G401 (cell line): Measurements from ENCODE around the gene SETBP1. TPM values are rescaled to one million over a fixed set of nuclear protein-coding genes. Genes with fewer than 3 reads are reported as not detected.
A peak's percentile ranks its signal among the peaks of the same experiment; 100 is the strongest.

Experiments
- DNase-seq: peaks from one replicate; pipeline ENCODE4 v3.0.0-alpha.2; 2015; ENCODE audit warnings: low spot score
- in situ Hi-C: cut with HindIII; loops from 2 replicates; pipeline ENCODE4 v1.10.0; 2016; ENCODE audit warnings: low sequenced_read_pairs, mixed read lengths
- total RNA-seq: library from RNA; depleted of rRNA; stranded (reverse); fragments of >200 nt; shearing (Covaris generic); gene quantifications from 2 replicates; pipeline ENCODE4 v1.2.3, GENCODE V29; 2014

Gene SETBP1
- total RNA-seq, 1 experiment from 2014 or later = not detected

DNA sequence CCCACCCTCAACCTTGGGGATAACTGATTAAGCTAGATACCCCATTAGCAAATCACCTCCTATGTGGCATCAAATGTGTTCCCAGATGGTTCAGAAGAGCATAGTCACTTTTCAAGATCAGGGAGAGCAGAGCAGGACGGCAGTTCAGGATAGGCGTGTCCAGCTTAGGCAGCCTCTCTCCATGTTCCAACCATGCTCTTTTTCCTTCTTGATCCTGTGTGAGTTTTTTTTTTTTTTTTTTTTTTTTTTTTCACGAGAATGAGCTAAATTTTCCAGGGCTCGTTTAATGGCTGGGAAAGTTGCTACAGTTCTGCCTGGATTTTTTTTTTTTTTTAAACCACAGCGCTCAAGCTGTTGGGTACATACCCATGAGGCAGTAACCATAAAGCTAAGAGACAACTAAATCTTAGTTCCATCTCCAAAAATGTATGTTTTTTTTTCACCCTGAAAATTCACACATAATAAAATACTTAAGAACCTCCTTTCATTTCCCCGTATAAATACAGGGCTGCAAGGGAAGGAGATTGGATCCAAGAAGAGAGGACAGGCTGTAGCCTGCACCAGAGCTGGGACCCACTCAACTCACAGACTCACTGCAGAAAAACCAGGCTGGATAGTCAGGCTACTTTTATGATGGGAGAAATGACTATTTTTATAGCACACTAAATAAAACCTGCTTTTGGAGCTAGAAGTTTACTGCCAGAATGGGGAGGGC is 244.3 kb downstream of the SETBP1 start:
- in situ Hi-C loops = no loop called here

DNA sequence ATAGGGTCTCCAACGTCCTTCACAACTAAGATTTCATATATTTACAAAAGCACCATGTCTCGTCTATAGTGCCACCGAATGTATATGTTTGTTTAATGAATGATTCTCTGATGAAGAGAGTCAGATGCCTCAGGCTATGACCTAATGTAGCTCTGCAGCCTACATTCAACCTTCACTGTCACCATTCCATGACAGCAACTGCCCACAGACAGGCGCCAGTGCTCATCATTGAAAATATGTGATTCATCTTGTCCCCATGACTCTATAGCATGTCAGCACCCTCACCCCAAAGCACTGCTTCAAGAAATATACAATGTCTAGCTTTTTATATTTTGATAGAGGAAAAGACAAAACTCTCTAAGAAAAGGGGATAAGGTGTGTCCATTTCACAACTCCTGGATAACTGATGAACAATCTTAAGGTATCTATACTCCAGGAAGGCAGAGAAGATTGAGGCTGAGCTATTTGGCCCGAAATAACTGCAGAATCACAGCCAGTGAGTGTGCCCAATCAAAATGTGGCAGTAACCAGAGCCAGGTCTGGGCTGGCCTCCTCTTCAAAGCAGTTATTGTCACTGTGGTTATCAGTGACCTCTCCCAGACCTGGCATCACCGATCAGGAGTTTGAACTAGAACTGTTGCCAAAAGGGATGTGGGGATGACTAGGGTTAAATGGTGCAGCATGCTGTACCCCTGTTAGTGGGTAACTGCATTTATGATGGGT is 246.6 kb downstream of the SETBP1 start:
- no peak for DNase-seq
- in situ Hi-C loops = no loop called here

More for the DNA sequence above, 244.3 kb downstream of the SETBP1 start:
- DNase-seq = no peak

DNA sequence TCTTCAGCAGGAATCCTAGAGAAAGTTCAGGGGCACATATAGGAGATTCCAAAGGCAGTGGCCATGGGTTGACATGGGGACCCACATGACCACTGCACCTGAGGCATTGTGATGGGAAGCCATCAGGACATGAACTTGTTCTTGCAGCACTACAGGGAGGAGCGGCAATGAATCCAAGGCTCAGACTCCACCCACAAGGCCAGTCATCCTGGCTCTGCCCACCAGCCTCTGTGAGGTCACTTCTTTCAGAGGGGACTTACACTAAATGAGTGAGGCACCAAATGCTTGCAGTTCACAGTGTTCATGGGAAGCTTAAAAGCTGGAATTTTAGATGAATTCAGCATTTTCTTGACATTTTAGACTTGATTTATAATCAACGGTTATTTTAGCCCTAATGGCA is 254.2 kb downstream of the SETBP1 start:
- DNase-seq = no peak
- in situ Hi-C loops = no loop called here

DNA sequence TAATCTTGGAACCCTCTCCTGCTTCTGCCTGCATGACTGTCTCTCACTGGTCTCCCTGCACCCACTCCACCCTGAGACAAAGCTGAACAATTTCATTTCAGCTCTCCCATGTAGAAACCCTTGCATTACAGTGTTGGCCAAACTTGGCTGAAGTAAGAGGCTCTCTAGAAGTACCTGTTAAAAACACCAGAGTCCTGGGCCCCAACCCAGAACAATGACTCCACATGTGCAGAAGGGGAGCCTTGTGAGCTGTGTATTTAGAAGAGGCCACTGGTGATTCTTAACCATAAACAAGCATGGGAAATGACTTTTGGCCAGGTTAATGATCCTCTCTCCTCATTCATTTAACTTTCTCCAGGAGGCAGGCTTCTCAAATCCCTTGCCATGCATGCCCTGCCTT is 254.8 kb downstream of the SETBP1 start:
- in situ Hi-C loops = no loop called here
- DNase-seq = no peak

DNA sequence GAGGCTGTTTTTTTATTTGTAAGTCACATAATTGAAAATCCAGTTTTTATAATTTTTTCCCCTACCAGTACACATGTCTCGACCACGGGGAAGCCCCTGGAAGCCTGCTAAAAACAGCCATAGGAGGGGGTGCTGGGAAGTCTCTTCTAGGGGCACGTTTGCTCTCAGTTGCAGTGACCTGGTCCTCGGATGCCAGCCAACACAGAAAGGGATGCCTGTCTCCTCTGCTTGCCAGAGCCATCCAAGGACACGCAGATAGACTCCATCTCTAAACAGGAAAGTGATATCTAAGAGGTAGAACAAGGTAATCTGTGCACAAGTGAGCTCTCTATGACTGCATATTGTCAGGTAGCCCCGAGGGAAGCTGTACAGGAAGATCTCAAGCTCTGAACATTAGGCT is 255.8 kb downstream of the SETBP1 start:
- in situ Hi-C loops = no loop called here
- DNase-seq = no peak

DNA sequence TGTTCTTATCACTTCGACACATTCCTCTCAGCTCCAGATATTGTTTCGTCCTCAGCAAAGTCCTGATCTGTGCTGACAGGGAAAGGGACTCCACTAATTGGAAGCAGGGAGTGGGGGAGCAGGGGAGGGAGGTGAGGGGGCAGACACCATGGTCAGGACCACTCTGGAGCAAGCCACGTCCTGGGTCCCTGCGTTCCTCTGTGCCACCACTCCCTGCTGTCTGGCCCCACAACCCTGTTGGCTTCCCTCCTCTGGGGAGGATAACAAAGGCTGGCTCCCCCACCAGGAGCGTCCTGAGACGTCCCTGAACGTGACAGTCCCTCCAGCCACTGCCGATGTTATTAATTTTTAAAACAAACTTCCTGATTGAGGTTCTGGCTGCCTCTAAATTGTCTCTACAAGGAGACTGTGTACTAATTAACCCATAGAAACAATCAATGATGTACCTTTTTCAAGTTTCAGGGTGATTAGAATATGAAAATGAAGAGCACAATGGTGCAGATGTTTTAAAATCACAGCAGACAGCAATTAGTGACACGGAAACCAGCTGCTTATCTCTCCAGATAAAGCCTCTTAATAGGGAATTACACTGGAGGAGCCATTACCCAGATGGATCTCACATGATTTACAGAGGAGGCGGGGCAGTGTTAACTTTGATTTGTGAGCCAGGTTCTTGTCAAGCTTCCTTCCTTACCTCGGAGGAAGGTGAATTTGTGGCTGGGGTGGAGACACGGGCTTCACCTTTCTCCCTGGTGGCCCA is 257.5 kb downstream of the SETBP1 start:
- in situ Hi-C loops = no loop called here
- DNase-seq = no peak

DNA sequence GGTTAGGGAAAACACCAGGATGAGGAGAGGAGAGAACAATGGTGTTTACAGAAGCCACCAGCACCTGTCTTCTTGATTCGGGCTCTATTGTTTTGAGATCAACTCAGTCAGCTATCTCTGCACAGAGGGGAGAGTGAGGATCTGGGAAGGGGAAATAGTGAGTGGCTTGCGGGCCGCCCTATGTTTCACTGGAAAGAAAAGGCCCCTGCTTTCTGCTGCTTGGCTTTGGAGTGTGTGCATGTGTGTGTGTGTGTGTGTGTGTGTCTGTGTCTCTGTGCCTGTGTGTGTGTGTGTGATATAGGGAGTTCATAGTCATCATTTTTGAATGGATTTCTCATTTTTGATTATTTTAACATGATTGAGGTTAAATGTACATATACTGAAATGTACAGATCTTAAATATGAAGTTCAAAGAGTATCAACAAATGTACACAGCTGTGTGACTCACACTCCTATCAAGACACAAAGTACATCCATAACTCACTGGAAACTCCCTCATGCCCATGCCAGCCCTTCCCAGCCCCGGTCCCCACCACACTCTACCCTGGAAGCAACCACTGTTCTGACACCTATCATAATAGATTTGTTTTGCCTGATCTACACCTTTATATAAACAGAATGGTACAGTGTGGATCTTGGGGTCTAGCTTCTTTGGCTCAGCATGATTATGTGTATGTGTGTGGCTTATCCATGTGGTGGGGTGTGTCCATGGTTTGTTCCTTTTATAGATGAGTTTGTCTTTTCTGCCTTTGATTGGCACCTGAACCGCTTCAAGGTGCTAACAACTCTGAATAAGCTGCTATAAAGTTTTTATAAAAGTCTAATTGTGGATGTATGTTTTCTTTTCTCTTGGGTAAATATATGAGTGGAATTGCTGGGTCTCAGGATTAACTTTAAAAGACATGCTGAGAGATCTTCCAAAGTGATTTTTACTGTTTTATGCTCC is 258.3 kb downstream of the SETBP1 start:
- in situ Hi-C loops = no loop called here
- no peak for DNase-seq

DNA sequence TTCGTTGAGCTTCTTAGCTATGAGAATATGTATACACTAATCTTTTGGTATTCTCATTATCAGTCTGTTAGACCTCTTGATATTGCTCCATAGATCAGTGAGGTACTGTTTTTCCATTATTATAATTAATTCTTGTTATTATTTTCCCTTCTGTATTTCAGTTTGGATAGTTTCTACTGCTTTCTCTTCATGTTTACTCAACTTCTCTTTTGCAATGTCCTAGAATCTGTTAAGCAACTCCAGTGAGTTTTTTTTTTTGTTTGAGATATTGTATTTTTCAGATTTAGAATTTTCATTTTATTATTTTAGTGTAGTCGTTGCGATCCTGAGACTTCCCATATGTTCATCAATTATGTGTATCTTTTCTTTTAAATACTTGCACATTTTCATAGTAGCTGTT is 260.8 kb downstream of the SETBP1 start:
- in situ Hi-C loops = no loop called here
- no peak for DNase-seq

DNA sequence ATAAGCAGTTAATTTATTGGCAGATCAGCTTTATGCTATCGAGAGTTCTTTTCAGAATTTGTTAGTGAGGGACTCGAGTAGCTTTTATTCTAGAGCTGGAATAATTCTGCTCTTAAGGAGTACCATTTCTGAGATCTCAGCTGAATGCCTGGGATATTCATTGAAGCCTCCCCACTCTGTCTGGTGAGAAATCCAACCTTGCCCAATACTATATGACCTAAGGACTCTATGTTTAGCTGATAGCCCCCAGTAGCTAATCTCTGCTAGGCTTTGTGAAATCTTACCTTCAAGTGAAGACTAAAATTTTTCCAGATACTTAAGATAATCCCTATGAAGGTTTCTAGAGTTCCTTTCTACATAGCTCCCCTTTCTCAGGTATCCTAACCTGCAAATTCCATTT is 261.4 kb downstream of the SETBP1 start:
- in situ Hi-C loops = no loop called here
- no peak for DNase-seq

DNA sequence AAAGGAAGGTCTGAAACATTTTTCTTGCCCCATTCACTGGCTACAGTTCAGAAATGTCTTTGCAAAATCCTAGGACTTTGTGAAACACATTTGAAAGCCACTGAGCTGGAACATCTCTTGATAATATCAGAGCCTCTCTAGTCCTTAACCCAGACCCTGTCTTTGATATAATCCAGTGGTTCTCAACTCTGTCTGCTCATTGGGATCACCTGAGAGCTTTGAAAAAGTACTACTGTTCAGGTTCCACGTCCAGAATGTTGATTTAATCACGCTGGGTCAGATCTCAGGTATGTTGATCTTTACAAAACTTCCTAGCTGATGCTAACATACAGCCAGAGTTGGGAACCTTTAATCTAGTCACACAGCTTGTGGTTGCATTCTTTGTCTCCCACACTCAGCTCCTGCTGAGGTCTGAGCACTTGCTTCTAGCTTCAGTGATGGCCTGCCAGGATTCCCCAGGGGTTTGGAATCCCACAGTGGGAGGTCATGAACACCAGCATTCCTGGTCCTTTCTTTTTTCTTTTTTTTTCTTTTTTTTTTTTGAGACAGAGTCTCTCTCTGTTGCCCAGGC is 262.7 kb downstream of the SETBP1 start:
- no peak for DNase-seq
- in situ Hi-C loops = no loop called here

DNA sequence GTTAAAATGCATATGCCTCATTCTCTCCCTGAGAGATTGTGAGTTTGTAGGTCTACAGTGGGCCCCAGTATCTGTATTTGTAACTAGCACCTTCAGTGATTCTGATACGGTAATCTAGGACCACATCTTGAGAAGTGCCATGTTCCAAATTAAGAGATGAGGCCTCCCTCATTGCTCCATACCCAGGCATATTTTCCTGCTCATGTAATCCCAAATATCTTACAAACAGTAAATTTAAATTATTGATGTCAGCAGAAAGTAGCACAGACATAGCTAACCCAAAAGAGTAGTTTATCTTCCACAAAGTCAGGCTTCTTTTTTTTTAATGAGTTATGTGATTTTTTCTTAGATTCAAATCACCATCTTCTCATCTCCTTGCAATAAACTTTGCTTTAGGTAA is 263.8 kb downstream of the SETBP1 start:
- DNase-seq = no peak
- in situ Hi-C loops = no loop called here

DNA sequence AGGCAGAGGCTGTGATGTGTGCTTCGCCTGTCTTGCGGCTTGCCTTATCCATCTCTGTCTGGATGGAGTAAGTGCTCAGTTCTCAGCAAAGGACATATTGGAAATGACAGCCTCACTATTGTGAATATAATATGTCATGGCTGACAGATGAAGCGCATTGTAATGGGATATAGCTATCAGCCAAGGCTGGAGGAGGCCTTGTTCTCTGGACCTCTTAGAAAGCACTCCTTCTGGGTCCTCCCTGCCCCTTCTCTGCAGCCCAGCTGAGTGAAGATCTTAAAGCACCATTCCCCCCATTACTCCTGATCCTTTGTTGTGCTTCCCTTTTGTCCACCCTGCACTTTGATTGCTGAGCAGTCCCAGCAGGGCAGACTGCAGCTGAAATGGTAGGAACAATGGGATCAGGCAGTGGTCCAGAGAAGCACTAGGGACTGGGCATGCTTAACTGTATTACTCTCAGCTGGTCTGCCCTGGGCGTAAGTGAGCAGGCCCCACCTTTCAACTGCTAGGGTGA is 265.3 kb downstream of the SETBP1 start:
- peak; percentile 23 for DNase-seq
- in situ Hi-C loops = no loop called here

DNA sequence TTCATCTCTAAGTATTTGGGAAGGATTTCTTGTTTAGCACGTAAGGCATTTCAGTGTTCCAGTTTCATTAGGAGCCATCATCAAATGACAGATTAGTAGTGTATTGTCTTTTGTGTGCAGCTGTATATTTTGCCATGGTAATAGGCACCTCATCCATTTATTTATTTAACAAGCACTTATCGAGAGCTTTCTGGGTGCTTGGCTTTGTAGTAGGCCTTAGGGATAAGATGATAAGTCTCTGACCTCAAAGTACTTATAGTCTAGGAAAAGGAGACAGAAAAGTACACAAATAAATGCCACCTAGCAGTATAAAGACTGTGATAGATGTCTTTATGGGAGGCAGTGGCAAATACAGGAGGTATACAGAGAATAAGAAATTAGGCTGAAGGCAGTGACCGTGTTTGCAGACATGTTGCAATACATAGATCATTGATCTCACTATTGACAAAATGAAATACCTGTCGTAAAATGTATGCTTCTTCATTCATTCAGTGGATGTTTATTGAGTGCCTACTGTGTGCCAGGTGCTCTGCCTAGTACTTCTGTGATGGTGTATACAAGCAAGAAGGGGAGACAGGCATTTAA is 265.9 kb downstream of the SETBP1 start:
- in situ Hi-C loops = no loop called here
- no peak for DNase-seq

DNA sequence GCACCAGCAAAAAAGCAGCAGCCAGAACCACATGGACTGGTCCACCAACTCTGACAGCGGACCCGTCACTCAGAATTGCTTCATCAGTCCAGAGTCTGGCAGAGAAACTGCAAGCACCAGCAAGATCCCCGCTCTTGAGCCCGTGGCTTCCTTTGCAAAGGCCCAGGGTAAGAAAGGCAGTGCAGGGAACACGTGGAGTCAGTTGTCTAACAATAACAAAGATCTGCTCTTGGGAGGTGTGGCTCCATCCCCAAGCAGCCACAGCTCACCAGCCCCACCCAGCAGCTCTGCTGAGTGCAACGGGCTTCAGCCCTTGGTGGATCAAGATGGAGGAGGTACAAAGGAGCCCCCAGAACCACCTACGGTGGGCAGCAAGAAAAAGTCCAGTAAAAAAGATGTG is 269.3 kb downstream of the SETBP1 start:
- DNase-seq = no peak
- in situ Hi-C loops = no loop called here

DNA sequence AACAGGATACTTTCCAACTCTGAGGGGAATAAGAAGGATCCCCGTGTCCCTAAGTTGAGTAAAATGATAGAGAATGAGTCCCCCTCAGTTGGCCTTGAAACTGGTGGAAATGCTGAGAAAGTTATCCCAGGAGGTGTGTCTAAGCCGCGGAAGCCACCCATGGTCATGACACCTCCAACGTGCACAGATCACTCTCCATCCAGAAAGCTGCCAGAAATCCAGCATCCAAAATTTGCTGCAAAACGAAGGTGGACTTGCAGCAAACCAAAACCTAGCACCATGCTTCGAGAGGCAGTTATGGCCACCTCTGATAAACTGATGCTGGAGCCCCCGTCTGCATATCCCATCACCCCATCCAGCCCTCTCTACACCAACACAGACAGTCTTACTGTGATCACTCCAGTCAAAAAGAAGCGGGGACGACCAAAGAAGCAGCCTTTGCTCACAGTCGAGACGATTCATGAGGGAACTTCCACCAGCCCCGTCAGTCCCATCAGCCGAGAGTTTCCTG is 270.1 kb downstream of the SETBP1 start:
- in situ Hi-C loops = no loop called here
- DNase-seq = no peak

DNA sequence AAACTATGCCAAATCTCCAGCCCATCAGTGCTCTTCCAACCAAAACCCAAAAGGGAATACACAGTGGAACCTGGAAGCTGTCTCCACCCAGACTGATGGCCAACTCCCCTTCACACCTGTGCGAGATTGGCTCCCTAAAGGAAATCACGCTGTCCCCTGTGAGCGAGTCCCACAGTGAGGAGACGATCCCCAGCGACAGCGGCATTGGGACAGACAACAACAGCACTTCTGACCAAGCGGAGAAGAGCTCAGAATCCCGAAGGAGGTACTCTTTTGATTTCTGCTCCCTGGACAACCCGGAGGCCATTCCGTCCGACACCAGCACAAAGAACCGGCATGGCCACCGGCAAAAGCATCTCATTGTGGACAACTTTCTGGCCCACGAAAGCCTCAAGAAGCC is 271.1 kb downstream of the SETBP1 start:
- DNase-seq = no peak
- in situ Hi-C loops = no loop called here

DNA sequence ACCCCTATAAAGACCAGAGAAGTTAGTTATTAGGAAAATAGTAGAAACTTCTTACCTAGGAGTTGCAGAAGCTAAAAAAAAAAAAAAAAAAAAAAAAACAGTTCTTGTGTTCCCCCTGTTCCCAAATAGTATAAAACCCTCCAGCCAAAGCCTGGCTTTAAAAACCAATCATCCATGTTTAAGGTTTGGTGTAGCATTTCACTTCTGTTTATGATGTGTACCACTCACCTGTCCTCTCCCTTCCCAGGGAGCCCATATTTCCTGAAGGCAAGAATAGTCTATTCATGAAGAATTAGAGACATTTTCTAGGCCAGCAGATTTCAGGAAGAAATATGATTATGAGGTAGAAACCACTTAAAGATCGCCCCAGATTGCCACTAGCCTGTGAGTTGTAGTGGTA is 273.6 kb downstream of the SETBP1 start:
- in situ Hi-C loops = no loop called here
- DNase-seq = no peak

DNA sequence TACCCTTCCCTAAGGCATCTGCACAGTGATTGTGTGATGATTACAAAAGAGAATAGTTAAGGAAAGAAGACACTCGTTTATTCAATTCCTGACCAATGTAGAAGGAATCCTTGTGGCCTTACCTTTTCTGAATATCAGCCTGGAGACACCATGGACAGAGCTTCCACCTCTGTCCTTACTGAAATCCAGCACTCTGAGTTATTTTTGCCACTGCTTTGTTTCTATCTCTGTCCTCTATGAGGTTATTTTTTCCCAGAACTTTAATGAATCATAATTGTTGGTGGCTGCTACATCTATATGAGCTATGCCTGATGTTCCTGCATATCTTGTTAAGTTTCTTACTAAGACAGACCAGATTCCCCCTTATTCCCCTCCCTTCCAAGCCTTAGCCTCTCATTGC is 275.1 kb downstream of the SETBP1 start:
- in situ Hi-C loops = no loop called here
- no peak for DNase-seq
